Progenitor cell of endocrine pancreas (in vitro differentiated cells): Measurements from ENCODE around the gene ZNF837. TPM values are rescaled to one million over a fixed set of nuclear protein-coding genes. Genes with fewer than 3 reads are reported as not detected.

Experiments used
- DNase-seq: peaks from one replicate; pipeline ENCODE4 v3.0.0; 2021; ENCODE audit warnings: low spot score; ENCODE audit not compliant: unreplicated experiment
- H3K27ac Mint-ChIP-seq: 2 replicates; pipeline ENCODE4 v1.8.0; 2021; ENCODE audit warnings: mild to moderate bottlenecking, moderate library complexity, mixed read lengths
- H3K27me3 Mint-ChIP-seq: 2 replicates; pipeline ENCODE4 v1.8.0; 2021; ENCODE audit warnings: mixed read lengths
- H3K36me3 Mint-ChIP-seq: 2 replicates; pipeline ENCODE4 v1.8.0; 2022; ENCODE audit warnings: mixed read lengths; ENCODE audit not compliant: insufficient read depth
- H3K4me1 Mint-ChIP-seq: 2 replicates; pipeline ENCODE4 v1.8.0; 2021; ENCODE audit warnings: low read depth, mixed read lengths
- H3K4me3 Mint-ChIP-seq: 2 replicates; pipeline ENCODE4 v1.8.0; 2021; ENCODE audit warnings: low read depth, mild to moderate bottlenecking, moderate library complexity, mixed read lengths
- H3K9me3 Mint-ChIP-seq: 2 replicates; pipeline ENCODE4 v1.8.0; 2021; ENCODE audit warnings: low read depth, mixed read lengths
- total RNA-seq: library from RNA; stranded (reverse); gene quantifications from 2 replicates; pipeline ENCODE4 v1.2.1, GENCODE V29; 2021
- TF ChIP-seq, protein P1 (sequence below): fragments of 200-600 bp; sonication (generic); IDR thresholded peaks from one replicate; pipeline ENCODE4 v1.5.0; 2021; ENCODE audit warnings: antibody characterized with exemption, mild to moderate bottlenecking; ENCODE audit not compliant: unreplicated experiment

Gene ZNF837
- total RNA-seq, 1 donor from 2014 or later = 6.1 TPM

DNA sequence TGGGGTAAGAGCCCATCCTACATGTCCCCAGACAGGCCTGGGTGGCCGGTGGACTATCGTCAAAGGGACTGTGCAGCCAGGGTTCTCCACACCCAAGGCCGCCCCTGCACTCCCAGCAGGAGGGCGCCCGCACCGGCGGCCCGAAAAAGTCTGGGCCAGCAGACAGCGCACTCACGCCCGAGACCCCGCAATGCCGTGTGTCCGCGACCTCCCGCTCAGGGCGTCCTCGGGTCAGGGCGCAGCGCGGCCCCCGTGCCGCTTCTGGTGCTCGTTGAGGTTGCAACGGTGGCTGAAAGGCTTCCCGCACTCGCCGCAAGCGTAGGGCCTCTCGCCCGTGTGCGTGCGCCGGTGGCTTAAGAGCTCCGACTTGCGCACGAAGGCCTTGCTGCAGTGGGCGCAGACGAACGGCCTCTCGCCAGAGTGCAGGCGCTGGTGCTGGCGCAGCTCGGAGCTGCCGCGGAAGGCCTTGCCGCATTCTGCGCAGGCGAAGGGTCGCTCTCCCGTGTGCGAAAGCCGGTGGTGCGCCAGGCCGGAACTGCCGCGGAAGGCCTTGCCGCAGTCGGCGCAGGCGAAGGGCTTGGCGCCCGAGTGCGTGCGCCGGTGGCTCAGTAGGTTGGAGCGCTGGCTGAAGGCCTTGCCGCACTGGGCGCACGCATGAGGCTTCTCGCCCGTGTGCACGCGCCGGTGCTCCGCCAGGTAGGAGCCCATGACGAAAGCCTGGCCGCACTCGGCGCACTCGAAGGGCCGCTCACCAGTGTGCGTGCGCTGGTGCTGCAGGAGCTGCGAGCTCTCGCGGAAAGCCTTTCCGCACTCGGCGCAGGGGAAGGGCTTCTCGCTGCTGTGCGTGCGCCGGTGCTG, 24.7 kb downstream of the ZNF837 start:
- H3K9me3 Mint-ChIP-seq = no peaks in the 10 kb centered on the region
- H3K27ac Mint-ChIP-seq = no peak overlapping the region
- H3K4me1 Mint-ChIP-seq = peaks cover 2% of the 10 kb centered on the region
- H3K36me3 Mint-ChIP-seq = no peaks in the 10 kb centered on the region
- H3K4me3 Mint-ChIP-seq = no peak overlapping the region
- TF ChIP-seq, protein P1, sequence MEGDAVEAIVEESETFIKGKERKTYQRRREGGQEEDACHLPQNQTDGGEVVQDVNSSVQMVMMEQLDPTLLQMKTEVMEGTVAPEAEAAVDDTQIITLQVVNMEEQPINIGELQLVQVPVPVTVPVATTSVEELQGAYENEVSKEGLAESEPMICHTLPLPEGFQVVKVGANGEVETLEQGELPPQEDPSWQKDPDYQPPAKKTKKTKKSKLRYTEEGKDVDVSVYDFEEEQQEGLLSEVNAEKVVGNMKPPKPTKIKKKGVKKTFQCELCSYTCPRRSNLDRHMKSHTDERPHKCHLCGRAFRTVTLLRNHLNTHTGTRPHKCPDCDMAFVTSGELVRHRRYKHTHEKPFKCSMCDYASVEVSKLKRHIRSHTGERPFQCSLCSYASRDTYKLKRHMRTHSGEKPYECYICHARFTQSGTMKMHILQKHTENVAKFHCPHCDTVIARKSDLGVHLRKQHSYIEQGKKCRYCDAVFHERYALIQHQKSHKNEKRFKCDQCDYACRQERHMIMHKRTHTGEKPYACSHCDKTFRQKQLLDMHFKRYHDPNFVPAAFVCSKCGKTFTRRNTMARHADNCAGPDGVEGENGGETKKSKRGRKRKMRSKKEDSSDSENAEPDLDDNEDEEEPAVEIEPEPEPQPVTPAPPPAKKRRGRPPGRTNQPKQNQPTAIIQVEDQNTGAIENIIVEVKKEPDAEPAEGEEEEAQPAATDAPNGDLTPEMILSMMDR = no peak
- H3K27me3 Mint-ChIP-seq = no peaks in the 10 kb centered on the region
- DNase-seq = no peak

DNA sequence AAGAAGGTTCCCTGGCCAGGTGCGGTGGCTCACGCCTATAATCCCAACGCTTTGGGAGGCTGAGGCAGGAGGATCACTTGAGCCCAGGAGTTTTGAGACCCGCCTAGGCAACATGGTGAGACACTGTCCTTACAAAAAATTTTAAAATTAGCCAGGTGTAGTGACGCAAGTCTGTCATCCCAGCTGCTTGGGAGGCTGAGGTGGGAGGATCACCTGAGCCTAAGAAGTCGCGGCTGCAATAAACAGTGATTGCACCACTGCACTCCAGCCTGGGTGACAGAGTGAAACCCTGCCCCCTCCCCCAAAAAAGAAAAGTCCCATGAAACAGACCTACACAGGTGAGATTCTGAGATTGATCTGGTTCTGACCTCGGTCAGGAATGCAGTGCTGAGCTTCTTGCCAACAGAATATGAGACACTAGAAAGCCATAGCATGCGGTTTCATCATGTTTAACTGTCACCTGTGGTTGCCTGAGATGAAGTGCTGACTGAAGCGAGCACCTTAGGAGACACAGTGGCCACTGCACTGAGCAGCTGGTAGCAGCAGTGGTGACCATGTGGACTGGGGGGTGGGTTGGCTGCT, 25.5 kb downstream of the ZNF837 start:
- Mint-ChIP-seq H3K4me3 (no peak overlapping the region), H3K36me3 (peaks cover 2% of the 10 kb centered on the region), H3K9me3 (no peaks in the 10 kb centered on the region), H3K27me3 (no peaks in the 10 kb centered on the region), H3K4me1 (peaks cover 2% of the 10 kb centered on the region), H3K27ac (no peak overlapping the region)
- no peak for DNase-seq
- TF ChIP-seq, protein P1 = no peak

DNA sequence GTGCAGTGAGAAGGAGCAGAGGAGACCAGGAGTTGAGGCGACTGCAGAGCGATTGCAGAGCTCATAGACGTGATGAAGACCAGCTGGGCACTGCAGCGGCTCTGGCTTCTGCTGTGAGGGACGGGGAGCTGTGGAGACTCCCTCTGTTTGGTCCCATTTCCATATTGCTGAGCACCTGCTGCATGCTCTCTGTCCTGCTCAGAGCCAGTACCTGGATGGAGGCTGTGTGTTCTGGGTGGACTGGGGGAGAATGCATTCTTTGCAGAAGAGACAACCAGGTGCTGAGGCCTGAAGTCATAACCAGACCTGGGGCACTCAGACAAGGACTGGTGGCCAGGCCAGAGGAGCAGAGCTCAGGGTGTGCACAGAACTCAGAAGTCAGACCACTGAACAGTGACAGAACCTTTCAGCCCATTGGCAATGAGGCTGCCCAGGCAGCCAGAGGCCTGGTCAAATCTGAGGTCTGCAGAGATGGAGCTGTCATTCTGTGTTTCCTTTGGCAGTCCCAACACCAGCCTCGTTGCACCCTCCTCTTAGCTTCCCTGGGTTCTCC, 26.3 kb downstream of the ZNF837 start:
- Mint-ChIP-seq H3K9me3 (no peaks in the 10 kb centered on the region), H3K27me3 (peaks cover 2% of the 10 kb centered on the region), H3K27ac (no peak overlapping the region), H3K4me3 (no peak overlapping the region), H3K36me3 (peaks cover 3% of the 10 kb centered on the region), H3K4me1 (peaks cover 2% of the 10 kb centered on the region)
- DNase-seq = no peak
- TF ChIP-seq, protein P1 = no peak

DNA sequence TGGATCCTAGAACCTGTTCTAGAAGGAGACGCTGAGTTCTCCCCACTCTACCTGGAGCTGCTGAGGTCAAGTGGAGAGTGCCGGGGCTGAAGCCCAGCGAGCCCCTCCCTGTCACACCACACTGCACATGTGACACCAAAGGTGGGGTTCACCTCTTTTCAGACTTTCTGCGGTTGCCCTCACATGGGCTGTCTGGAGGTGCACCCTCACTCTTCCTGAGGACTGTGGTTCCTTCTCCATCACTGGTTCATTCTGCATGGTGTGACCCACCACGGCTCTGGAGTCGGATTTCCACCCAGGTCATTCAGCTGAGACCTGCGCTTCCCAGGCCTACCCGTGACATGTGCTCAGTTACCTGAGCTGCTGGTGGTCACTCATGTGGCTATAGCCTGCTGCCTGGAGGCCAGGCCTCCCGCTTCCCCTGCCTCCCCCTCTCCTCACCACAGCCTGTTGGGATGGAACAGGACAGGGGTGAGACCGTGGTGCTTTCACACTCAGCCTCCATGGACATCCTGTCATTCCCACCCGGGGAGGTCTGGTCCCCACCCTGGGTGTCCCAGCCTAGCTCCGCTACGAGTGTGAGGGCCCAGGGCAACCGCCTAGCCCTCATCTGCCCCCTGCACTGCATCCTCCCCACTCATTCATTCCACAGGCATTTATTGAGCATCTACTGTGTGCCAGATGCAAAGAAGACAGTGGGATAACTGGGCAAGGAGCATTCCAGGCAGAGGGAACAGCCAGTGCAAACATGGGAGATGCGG, 26.9 kb downstream of the ZNF837 start:
- Mint-ChIP-seq H3K4me1 (peaks cover 2% of the 10 kb centered on the region), H3K4me3 (no peak overlapping the region), H3K36me3 (peaks cover 3% of the 10 kb centered on the region), H3K27ac (no peak overlapping the region), H3K27me3 (peaks cover 4% of the 10 kb centered on the region), H3K9me3 (no peaks in the 10 kb centered on the region)
- TF ChIP-seq, protein P1 = no peak
- DNase-seq = no peak
